Stomach (tissue), 19 donors: ENCODE results near the gene SMARCD2. TPM values are rescaled to one million over a fixed set of nuclear protein-coding genes. Genes with fewer than 3 reads are reported as not detected.
"Not testable (repeated sequence)": the region's sequence is repeated elsewhere in the genome, so short reads cannot be mapped to it uniquely, and the experiment has no call there.

ENCODE experiments used
- DNase-seq, 2 donors: peaks; one replicate each; pipeline versions ENCODE4 v3.0.0 to v3.0.0-alpha.2; 2013 to 2019
- H3K27ac ChIP-seq, 5 donors: fragments of 200-600 bp in 4 of 5; sonication (generic) in 4 of 5; one replicate each; pipeline ENCODE4 v1.5.1; 2013 to 2019; ENCODE audit warnings: mild to moderate bottlenecking in 1 of 5, moderate library complexity in 1 of 5
- H3K27me3 ChIP-seq, 3 donors: fragments of 200-600 bp; sonication (generic); one replicate each; pipeline ENCODE4 v1.5.1; 2017 to 2019; ENCODE audit warnings: mixed run types in 1 of 3
- H3K36me3 ChIP-seq, 4 donors: fragments of 200-600 bp; sonication (generic); 1 replicate in 3 of 4; 2 replicates in 1 of 4; pipeline ENCODE4 v1.5.1; 2016 to 2019
- H3K4me1 ChIP-seq, 4 donors: fragments of 200-600 bp; sonication (generic); one replicate each; pipeline ENCODE4 v1.5.1; 2016 to 2019
- H3K4me3 ChIP-seq, 4 donors: fragments of 200-600 bp; sonication (generic) in 3 of 4; one replicate each; pipeline ENCODE4 v1.5.1; 2016 to 2019; ENCODE audit warnings: mild to moderate bottlenecking in 1 of 4
- H3K9me3 ChIP-seq, 4 donors: fragments of 200-600 bp; sonication (generic); one replicate each; pipeline ENCODE4 v1.5.1; 2016 to 2019
- EP300 ChIP-seq: sonication (generic); formaldehyde crosslinking; IDR thresholded peaks from one replicate; pipeline ENCODE4 v1.6.1; 2017; ENCODE audit warnings: antibody characterized with exemption
- POLR2AphosphoS5 ChIP-seq, 3 donors: sonication (generic); formaldehyde crosslinking; IDR thresholded peaks; one replicate each; pipeline ENCODE4 v1.6.1; 2016; ENCODE audit warnings: antibody characterized with exemption in 3 of 3
- WGBS, 5 donors: extraction: QIAGEN DNeasy Blood & Tissue Kit in 3 of 5; methylation state at CpG; one replicate each; pipeline versions ENCODE4 v1.1.5 to v1.1.7; 2013 to 2018; 5-methylcytosine and 5-hydroxymethylcytosine counted together
- intact Hi-C: fragments of 100-400 bp; cut with DNase I; formaldehyde crosslinking; loops from one replicate; pipeline ENCODE4 v1.15.1; 2023; ENCODE audit warnings: low total_unique reads
- long read RNA-seq, 10 donors: transcript quantifications; one replicate each; lab custom pipeline, GENCODE V29; 2026
- polyA plus RNA-seq, 3 donors: library from polyadenylated mRNA; stranded (reverse); fragments of 200-250 nt; gene quantifications; one replicate each; pipeline ENCODE4 v1.2.3, GENCODE V29; 2013
- total RNA-seq, 5 donors: library from RNA; depleted of rRNA; stranded (reverse); fragments of >200 nt; gene quantifications; one replicate each; pipeline versions ENCODE4 v1.1.0 to v1.2.3, GENCODE V29; 2014 to 2016
- TF ChIP-seq, protein P1 (sequence below), 7 experiments: fragments of 450-650 bp in 4 of 7; fragments of 200-600 bp in 3 of 7; sonication (generic) in 3 of 7; IDR thresholded peaks; one replicate each; pipeline ENCODE4 v1.5.1; 2016 to 2019; ENCODE audit warnings: antibody characterized with exemption in 7 of 7, control low read depth in 2 of 7, mild to moderate bottlenecking in 1 of 7
- donor health status: healthy with polysubstance abuse.
- donor health status: Bipolar disorder and iron deficiency.
- donor health status: healthy.

SMARCD2 gene
- total RNA-seq = 100 to 1,000 TPM in 3 of 5 donors, 10 to 100 TPM in 2; 90.6 to 244 (median 109) TPM
- polyA plus RNA-seq = 10 to 100 TPM; 65.1 to 86.9 (median 66.9) TPM
- long read RNA-seq, donor 1 = 0 reads
- long read RNA-seq, donor 2, partial matches to known transcripts = 0 of 2 reads
- long read RNA-seq, donor 2, other reads (novel, unspliced or antisense) = 0 of 2 reads
- long read RNA-seq, donor 3, partial matches to known transcripts = 8 of 9 reads
- long read RNA-seq, donor 3, other reads (novel, unspliced or antisense) = 0 of 9 reads
- long read RNA-seq, donor 4 = 0 reads
- long read RNA-seq, donor 5, partial matches to known transcripts = 20 of 22 reads
- long read RNA-seq, donor 5, other reads (novel, unspliced or antisense) = 0 of 22 reads
- long read RNA-seq, donor 6, transcript SMARCD2-203 (13 exons, 2,716 nt) = major isoform, 8 of 15 reads
- long read RNA-seq, donor 6, partial matches to known transcripts = 5 of 15 reads
- long read RNA-seq, donor 6, other reads (novel, unspliced or antisense) = 0 of 15 reads
- long read RNA-seq, donor 7, partial matches to known transcripts = 0 of 1 reads
- long read RNA-seq, donor 7, other reads (novel, unspliced or antisense) = 0 of 1 reads
- long read RNA-seq, donor 8, partial matches to known transcripts = 0 of 3 reads
- long read RNA-seq, donor 8, other reads (novel, unspliced or antisense) = 0 of 3 reads
- long read RNA-seq, donor 9, partial matches to known transcripts = 5 of 7 reads
- long read RNA-seq, donor 9, other reads (novel, unspliced or antisense) = 0 of 7 reads
- long read RNA-seq, donor 10, partial matches to known transcripts = 0 of 2 reads
- long read RNA-seq, donor 10, other reads (novel, unspliced or antisense) = 0 of 2 reads

DNA sequence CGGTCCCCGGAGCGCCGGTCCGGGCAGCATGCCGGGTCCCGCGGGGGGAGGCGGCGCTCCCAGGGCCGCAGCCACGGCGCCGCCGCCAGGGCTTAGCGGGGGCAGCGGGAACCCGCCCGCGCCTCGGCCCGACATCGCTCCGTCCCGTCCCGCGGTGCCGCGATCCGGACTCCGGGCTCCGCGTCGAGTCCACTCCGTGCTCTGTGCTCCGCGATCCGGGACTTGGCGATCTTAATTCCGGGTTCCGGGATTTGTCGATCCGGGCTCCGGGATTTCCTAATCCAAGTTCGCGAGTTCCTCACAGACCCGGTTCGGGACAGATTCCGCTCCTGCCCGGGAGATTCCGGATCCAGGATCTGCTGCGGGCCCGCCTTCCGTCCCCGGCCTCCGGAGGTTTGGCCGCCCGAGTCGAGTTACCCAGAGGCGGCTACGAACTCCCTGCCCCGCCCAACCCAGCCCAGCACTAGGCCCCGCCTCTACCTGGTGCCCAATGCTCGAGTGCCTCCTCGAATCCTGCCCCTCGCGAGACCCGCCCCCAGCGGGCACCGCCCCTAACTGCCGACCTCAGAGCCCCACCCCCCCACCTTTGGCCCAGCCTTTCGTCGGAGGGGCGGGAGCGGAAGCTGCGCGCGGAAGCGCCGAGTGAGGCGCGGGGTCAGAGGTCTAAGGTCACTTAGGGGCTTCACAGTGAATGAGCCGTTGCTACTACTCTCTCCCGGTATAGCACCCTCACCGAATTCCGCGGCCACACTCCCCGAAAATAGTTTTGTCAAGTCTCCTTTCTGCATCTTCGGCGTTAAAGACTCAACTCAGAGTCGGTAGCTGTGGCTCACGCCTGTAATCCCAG is at the start of gene SMARCD2:
Gene SMARCD2 (minus strand): TSS at position 146 of the 847 bp plus-strand sequence. CDS start 11 bp downstream, at position 135.
- Histone ChIP-seq H3K27me3 (no peaks in the 10 kb centered on the region), H3K36me3 (peaks cover 0 to 2% (median under 1%) of the 10 kb centered on the region in 4 donors), H3K27ac (peak within 1 kb of the TSS; percentile 89 to 97 (median 95)), H3K9me3 (no peaks in the 10 kb centered on the region), H3K4me1 (peaks cover 44 to 53% (median 47%) of the 10 kb centered on the region in 4 donors), H3K4me3 (peak within 1 kb of the TSS; percentile 85 to 95 (median 94))
- 0 to 1% (median 0%) methylated on average over 11 to 92 of the region's 92 CpGs for WGBS, 5 donors
- TF ChIP-seq EP300 (no peak), POLR2AphosphoS5 (IDR thresholded peaks at IDR 0.05) (peak; percentile 46 to 81 (median 64))
- peak; percentile 99 for DNase-seq
- intact Hi-C loops = no loop called here

DNA sequence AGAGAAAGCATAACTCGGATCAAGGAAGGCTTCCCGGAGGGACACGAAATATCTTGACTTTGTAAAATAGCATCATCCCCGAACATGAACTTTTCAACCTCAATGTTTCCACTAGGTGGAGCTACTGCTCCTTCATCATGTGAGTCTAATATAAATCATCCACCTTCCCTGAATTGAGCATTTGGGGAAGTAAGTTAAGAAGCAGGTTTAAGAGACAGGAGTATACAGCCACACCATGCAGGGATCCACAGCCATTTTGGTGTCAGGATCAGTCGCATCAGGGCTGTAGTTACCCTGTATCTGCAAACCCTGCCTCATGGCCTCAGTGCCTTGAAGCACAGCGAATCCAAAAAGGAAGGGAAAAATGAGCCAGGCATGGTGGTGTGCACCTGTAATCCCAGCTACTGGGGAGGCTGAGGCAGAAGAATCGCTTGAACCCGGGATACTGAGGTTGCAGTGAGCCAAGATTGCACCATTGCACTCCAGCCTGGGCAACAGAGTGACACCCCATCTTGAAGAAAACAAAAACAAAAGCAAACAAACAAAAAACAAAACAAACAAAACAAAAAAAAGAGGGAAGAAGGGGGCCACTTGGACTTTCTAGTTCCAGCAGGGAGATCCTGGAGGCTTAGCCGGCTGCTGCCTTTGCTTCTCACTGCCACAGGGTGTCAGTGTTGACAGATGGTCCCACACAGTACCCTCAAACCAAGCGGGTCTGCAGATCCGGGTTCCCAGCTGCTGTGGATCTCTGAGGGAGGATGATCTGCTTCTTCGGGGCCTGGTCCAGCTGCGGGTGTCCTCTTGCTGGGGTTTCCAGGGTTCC is 46.8 kb upstream of the SMARCD2 start:
- peak in 1 of 2 donors; percentile 65 for DNase-seq
- TF ChIP-seq, protein P1, sequence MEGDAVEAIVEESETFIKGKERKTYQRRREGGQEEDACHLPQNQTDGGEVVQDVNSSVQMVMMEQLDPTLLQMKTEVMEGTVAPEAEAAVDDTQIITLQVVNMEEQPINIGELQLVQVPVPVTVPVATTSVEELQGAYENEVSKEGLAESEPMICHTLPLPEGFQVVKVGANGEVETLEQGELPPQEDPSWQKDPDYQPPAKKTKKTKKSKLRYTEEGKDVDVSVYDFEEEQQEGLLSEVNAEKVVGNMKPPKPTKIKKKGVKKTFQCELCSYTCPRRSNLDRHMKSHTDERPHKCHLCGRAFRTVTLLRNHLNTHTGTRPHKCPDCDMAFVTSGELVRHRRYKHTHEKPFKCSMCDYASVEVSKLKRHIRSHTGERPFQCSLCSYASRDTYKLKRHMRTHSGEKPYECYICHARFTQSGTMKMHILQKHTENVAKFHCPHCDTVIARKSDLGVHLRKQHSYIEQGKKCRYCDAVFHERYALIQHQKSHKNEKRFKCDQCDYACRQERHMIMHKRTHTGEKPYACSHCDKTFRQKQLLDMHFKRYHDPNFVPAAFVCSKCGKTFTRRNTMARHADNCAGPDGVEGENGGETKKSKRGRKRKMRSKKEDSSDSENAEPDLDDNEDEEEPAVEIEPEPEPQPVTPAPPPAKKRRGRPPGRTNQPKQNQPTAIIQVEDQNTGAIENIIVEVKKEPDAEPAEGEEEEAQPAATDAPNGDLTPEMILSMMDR (IDR thresholded peaks at IDR 0.05) = peak in 1 of 7 experiments; percentile 14
- H3K4me1 ChIP-seq, H3K27me3 ChIP-seq, intact Hi-C loops, H3K36me3 ChIP-seq, H3K9me3 ChIP-seq, H3K27ac ChIP-seq, H3K4me3 ChIP-seq: not testable (repeated sequence)
- 20 to 36% (median 28%) methylated on average over 13 of the region's 13 CpGs for WGBS, 5 donors

DNA sequence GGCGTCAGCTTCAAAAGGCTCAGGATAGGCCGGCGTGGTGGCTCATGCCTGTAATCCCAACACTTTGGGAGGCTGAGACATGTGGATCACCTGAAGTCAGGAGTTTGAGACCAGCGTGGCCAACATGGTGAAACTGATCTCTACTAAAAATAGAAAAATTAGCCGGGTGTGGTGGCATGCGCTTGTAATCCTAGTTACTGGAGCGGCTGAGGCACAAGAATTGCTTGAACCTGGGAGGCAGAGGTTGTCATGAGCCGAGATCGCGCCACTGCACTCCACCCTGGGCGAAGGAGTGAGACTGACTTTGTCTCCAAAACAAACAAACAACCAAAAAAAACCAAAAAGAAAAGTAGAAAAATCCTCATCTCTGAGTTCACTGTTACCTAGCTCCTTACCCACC is 42.6 kb upstream of the SMARCD2 start:
- H3K4me1 ChIP-seq, H3K4me3 ChIP-seq, DNase-seq, intact Hi-C loops, H3K9me3 ChIP-seq, H3K36me3 ChIP-seq, H3K27me3 ChIP-seq, H3K27ac ChIP-seq: not testable (repeated sequence)
- WGBS, 5 donors = 86 to 89% (median 88%) methylated on average over 8 to 11 of the region's 11 CpGs

DNA sequence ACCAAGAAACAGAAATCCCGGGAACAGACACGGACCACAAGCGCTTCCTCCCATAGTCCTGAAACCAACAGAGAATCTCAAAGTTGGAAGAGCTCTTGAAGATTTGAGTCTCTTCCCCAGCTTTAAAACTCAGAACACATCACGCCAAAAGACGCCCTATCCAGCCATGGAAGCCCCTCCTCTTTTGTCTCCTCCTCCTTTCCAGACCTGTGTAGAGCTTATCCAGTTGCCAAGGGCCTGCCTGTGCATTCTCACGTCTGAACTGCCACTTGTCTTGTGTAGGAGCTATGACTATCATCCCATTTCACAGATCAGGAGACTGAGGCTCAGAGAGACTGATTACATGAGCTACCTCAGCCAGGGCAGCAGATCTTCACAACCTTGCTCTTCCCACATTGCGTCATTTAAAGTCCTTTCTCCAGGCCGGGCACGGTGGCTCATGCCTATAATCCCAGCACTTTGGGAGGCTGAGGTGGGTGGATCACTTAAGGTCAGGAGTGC is 40.2 kb upstream of the SMARCD2 start:
- H3K4me3 ChIP-seq, H3K27ac ChIP-seq, H3K4me1 ChIP-seq, H3K36me3 ChIP-seq, H3K27me3 ChIP-seq, H3K9me3 ChIP-seq, DNase-seq, intact Hi-C loops: not testable (repeated sequence)
- 65 to 81% (median 79%) methylated on average over 9 of the region's 9 CpGs for WGBS, 5 donors

DNA sequence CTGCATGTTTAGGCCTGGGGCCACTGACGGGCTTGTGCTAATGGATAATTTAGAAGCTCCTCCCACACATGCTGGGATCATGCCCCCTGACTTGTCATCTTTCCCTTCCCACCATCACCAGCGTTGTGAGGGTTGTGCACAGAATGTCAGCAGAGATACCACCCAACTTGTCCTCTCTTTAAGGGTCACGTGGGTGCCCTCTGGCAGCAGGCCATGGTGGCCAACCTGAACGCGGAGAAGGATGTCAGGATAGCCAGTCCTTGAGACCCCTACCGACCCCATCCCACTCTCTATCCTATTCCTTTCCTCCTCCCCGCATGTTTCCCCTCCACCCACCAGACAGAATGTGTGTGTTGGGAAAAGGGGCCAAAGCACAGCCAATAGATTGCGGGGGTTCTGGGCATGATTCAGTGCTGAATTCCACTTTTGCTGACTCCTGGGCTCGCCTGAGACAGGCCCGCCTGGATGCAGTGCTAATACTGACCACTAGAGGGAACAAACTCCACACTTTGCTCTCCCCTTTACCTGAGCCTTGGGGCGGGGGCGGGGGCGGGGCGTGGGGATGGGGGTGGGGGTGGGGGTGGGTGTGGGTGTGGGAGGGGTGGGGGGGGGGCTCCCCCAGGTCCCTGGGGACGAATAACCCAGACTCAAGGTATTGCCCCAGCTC is 39.6 kb upstream of the SMARCD2 start, which contains the start of gene GH2:
Gene GH2 (minus strand): TSS at position 10 of the 667 bp plus-strand sequence. CDS start 143 bp downstream, outside the sequence.
- Histone ChIP-seq H3K4me1 (no peaks in the 10 kb centered on the region), H3K36me3 (no peaks in the 10 kb centered on the region), H3K9me3 (no peaks in the 10 kb centered on the region), H3K4me3 (no peak within 1 kb of the TSS), H3K27ac (no peak within 1 kb of the TSS), H3K27me3 (peaks cover 0 to 3% (median 0%) of the 10 kb centered on the region in 3 donors)
- TF ChIP-seq EP300 = no peak
- TF ChIP-seq, protein P1 (IDR thresholded peaks at IDR 0.05) = peak in 3 of 7 experiments; percentile 48 to 78 (median 68)
- peak; percentile 55 to 73 for DNase-seq
- 35 to 47% (median 38%) methylated on average over 11 to 15 of the region's 15 CpGs for WGBS, 5 donors
- intact Hi-C loops = no loop called here

DNA sequence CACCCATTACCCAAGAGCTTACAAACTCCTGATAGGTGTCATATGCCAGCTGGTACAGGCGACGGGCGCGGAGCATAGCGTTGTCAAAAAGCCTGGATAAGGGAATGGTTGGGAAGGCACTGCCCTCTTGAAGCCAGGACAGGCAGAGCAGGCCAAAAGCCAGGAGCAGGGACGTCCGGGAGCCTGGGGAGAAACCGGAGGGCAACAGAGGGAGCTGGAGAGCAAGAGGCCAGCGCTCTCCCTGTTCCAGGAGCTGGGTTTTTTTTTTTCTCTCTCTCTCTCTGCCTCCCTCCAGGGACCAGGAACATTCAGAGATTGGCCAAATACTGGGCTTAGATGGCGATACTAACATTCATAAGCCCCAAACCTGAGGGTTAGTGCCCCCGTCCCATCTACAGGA is 38.9 kb upstream of the SMARCD2 start:
- intact Hi-C loops, H3K9me3 ChIP-seq, H3K27me3 ChIP-seq, H3K4me3 ChIP-seq, H3K27ac ChIP-seq, H3K36me3 ChIP-seq, H3K4me1 ChIP-seq: not testable (repeated sequence)
- DNase-seq = peak in 1 of 2 donors; percentile 21
- 44 to 59% (median 57%) methylated on average over 11 of the region's 11 CpGs for WGBS, 5 donors
